HepG2 (cell line): ENCODE measurements around the gene LDB3. TPM values are rescaled to one million over a fixed set of nuclear protein-coding genes. Genes with fewer than 3 reads are reported as not detected.

Source experiments
- ELF1 ChIP-seq: sonication (generic); formaldehyde crosslinking; IDR thresholded peaks from 2 replicates; pipeline ENCODE4 v1.4.0; 2020; ENCODE audit warnings: missing genetic modification reagents
- IRF2 ChIP-seq: IDR thresholded peaks from 2 replicates; pipeline ENCODE4 v1.6.1; 2018; ENCODE audit warnings: missing genetic modification reagents, missing compliant biosample characterization
- JUN ChIP-seq: sonication (generic); formaldehyde crosslinking; IDR thresholded peaks from 2 replicates; pipeline ENCODE4 v1.4.0; 2020; ENCODE audit warnings: mild to moderate bottlenecking, missing genetic modification reagents
- KDM6A ChIP-seq: IDR thresholded peaks from 2 replicates; pipeline ENCODE4 v1.6.1; 2016; ENCODE audit warnings: low read depth
- MBD4 ChIP-seq: IDR thresholded peaks from 2 replicates; pipeline ENCODE4 v1.6.1; 2012; ENCODE audit warnings: low read length, inconsistent platforms, borderline replicate concordance
- MEF2D ChIP-seq: sonication (generic); formaldehyde crosslinking; IDR thresholded peaks from 2 replicates; pipeline ENCODE4 v1.5.1; 2020; ENCODE audit warnings: mild to moderate bottlenecking, missing genetic modification reagents
- NFKBIZ ChIP-seq: IDR thresholded peaks from 2 replicates; pipeline ENCODE4 v1.6.1; 2018; ENCODE audit warnings: missing genetic modification reagents, missing compliant biosample characterization
- NKX3-1 ChIP-seq: sonication (generic); formaldehyde crosslinking; IDR thresholded peaks from 2 replicates; pipeline ENCODE4 v1.5.0; 2020; ENCODE audit warnings: missing genetic modification reagents
- RXRA ChIP-seq: sonication (generic); formaldehyde crosslinking; IDR thresholded peaks from 2 replicates; pipeline ENCODE4 v1.5.1; 2020; ENCODE audit warnings: missing genetic modification reagents
- SP2 ChIP-seq: sonication (generic); formaldehyde crosslinking; IDR thresholded peaks from 2 replicates; pipeline ENCODE4 v1.5.1; 2020; ENCODE audit warnings: mild to moderate bottlenecking, missing genetic modification reagents
- ZNF230 ChIP-seq: sonication (generic); formaldehyde crosslinking; IDR thresholded peaks from 2 replicates; pipeline ENCODE4 v1.4.0; 2020; ENCODE audit warnings: mild to moderate bottlenecking, missing genetic modification reagents
- ZNF460 ChIP-seq: sonication (generic); formaldehyde crosslinking; IDR thresholded peaks from 2 replicates; pipeline ENCODE4 v1.5.1; 2020; ENCODE audit warnings: missing genetic modification reagents, mild to moderate bottlenecking, borderline replicate concordance
- ZNF569 ChIP-seq: sonication (generic); formaldehyde crosslinking; IDR thresholded peaks from 2 replicates; pipeline ENCODE4 v1.5.0; 2020; ENCODE audit warnings: mild to moderate bottlenecking, missing genetic modification reagents, moderate library complexity, borderline replicate concordance
- ZNF570 ChIP-seq: sonication (generic); formaldehyde crosslinking; IDR thresholded peaks from 2 replicates; pipeline ENCODE4 v1.4.0; 2020; ENCODE audit warnings: mild to moderate bottlenecking, missing genetic modification reagents, borderline replicate concordance
- ZNF746 ChIP-seq: sonication (generic); formaldehyde crosslinking; IDR thresholded peaks from 2 replicates; pipeline ENCODE4 v1.8.0; 2022; ENCODE audit warnings: mild to moderate bottlenecking, missing genetic modification reagents
- ZNF761 ChIP-seq: sonication (generic); formaldehyde crosslinking; conservative IDR thresholded peaks from 2 replicates; pipeline ENCODE4 v1.4.0; 2020; ENCODE audit warnings: mild to moderate bottlenecking, missing genetic modification reagents
- ZSCAN9 ChIP-seq: IDR thresholded peaks from 2 replicates; pipeline ENCODE4 v1.6.1; 2016; ENCODE audit warnings: borderline replicate concordance
- polyA plus RNA-seq, 8 experiments: library from polyadenylated mRNA; depleted of rRNA in 3 of 8; stranded (reverse) in 7 of 8; unstranded in 1 of 8; fragments of >200 nt; fragmentation: Illumina TruSeq in 4 of 8; extraction: Trizol in 4 of 8; gene quantifications; 2 replicates each; pipeline versions ENCODE4 v1.2.1 to v1.2.3, GENCODE V29; 2011 to 2016; ENCODE audit warnings: low read depth in 4 of 8, missing spikeins in 1 of 8, mixed read lengths in 1 of 8; ENCODE audit not compliant: insufficient read depth in 1 of 8
- total RNA-seq, 5 experiments: library from RNA; depleted of rRNA; stranded (reverse); fragments of >200 nt; fragmentation: Illumina TruSeq; extraction: Trizol; gene quantifications; 2 replicates each; pipeline ENCODE4 v1.2.3, GENCODE V29; 2016; ENCODE audit warnings: low read depth in 1 of 5
- TF ChIP-seq, protein P1 (sequence below): sonication (generic); formaldehyde crosslinking; IDR thresholded peaks from 2 replicates; pipeline ENCODE4 v1.4.0; 2020; ENCODE audit warnings: missing genetic modification reagents, borderline replicate concordance
- TF ChIP-seq, protein P2 (sequence below), 2 experiments: IDR thresholded peaks; 2 replicates each; pipeline ENCODE4 v1.6.1; 2011 to 2012; ENCODE audit warnings: low read length in 2 of 2, borderline replicate concordance in 1 of 2, low read depth in 1 of 2, mild to moderate bottlenecking in 1 of 2, moderate library complexity in 1 of 2
- TF ChIP-seq, protein P3 (sequence below), 2 experiments: sonication (generic) in 1 of 2; formaldehyde crosslinking in 1 of 2; IDR thresholded peaks; 2 replicates each; pipeline versions ENCODE4 v1.4.0 to v1.6.1; 2018 to 2020; ENCODE audit warnings: missing genetic modification reagents in 2 of 2, borderline replicate concordance in 1 of 2, low read depth in 1 of 2, mild to moderate bottlenecking in 1 of 2, missing biosample characterization in 1 of 2

LDB3 gene
- total and polyA plus RNA-seq, 2 of the 13 experiments (the other 11 are each of a cell fraction or from before 2014, with no cell fraction given), result not detected

DNA sequence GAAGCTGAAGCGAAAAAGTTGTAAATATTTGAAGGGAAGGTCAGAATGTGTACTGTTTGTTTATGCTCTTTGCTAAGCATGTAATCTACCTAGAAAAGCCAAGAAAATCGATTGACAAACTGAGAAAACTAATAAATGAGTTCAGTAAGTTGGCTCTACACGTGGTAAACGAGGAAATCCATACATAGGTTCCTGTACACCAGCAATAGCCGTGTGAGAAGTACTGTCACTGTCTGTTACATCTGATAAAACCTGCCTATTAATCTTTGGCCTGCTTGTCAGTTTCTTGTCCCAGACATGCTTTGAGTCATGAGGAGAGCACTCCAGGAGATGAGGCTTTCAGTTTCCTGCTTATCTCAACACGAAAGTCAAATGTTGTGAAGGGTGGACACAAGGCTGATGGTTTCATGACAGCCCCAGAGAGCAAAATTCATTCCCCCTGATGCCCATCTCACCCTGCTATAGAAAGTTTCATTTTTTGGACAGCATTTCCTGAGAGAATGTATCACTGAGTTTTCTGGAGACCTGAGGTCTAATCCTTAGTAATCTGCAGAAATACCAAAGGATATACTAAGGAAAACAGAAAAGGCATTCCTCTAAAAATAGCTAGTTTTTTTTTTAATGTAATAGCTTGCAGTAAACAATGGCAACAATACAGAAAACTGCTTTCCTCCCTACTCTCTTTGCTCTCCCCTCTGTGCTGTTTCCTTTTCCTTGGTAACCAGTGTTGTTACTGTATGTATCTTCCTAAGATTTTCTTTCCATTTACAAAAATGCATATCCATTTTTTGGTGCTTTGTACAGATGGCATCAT, 107.0 kb downstream of the LDB3 start (continued):
- TF ChIP-seq, protein P1, sequence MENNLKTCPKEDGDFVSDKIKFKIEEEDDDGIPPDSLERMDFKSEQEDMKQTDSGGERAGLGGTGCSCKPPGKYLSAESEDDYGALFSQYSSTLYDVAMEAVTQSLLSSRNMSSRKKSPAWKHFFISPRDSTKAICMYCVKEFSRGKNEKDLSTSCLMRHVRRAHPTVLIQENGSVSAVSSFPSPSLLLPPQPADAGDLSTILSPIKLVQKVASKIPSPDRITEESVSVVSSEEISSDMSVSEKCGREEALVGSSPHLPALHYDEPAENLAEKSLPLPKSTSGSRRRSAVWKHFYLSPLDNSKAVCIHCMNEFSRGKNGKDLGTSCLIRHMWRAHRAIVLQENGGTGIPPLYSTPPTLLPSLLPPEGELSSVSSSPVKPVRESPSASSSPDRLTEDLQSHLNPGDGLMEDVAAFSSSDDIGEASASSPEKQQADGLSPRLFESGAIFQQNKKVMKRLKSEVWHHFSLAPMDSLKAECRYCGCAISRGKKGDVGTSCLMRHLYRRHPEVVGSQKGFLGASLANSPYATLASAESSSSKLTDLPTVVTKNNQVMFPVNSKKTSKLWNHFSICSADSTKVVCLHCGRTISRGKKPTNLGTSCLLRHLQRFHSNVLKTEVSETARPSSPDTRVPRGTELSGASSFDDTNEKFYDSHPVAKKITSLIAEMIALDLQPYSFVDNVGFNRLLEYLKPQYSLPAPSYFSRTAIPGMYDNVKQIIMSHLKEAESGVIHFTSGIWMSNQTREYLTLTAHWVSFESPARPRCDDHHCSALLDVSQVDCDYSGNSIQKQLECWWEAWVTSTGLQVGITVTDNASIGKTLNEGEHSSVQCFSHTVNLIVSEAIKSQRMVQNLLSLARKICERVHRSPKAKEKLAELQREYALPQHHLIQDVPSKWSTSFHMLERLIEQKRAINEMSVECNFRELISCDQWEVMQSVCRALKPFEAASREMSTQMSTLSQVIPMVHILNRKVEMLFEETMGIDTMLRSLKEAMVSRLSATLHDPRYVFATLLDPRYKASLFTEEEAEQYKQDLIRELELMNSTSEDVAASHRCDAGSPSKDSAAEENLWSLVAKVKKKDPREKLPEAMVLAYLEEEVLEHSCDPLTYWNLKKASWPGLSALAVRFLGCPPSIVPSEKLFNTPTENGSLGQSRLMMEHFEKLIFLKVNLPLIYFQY (CRISPR knock-in tag), result no peak
- TF ChIP-seq NFKBIZ (CRISPR knock-in tag) (no peak), JUN (CRISPR knock-in tag) (0 out of 2 replicates have a peak, but pooled peaks have one; percentile 43), NKX3-1 (CRISPR knock-in tag) (0 out of 2 replicates have a peak, but pooled peaks have one; percentile 79), ZNF460 (CRISPR knock-in tag) (no peak), RXRA (CRISPR knock-in tag) (no peak; the same call in 1 of the 2 replicates), MEF2D (peak; percentile 84), ELF1 (CRISPR knock-in tag) (0 out of 2 replicates have a peak, but pooled peaks have one; percentile 45), ZNF761 (CRISPR knock-in tag) (0 out of 2 replicates have a peak, but pooled peaks have one; percentile 63), ZSCAN9 (CRISPR knock-in tag) (peak; percentile 57; the same call in 1 of the 2 replicates), ZNF746 (CRISPR knock-in tag) (no peak; the same call in 1 of the 2 replicates), ZNF570 (CRISPR knock-in tag) (0 out of 2 replicates have a peak, but pooled peaks have one; percentile 46), ZNF569 (no peak), MBD4 (peak; percentile 71; the same call in 1 of the 2 replicates), SP2 (CRISPR knock-in tag) (no peak), IRF2 (CRISPR knock-in tag) (peak; percentile 68; the same call in 1 of the 2 replicates), ZNF230 (CRISPR knock-in tag) (0 out of 2 replicates have a peak, but pooled peaks have one; percentile 59), KDM6A (peak; percentile 59; the same call in 1 of the 2 replicates)
- TF ChIP-seq, protein P2, sequence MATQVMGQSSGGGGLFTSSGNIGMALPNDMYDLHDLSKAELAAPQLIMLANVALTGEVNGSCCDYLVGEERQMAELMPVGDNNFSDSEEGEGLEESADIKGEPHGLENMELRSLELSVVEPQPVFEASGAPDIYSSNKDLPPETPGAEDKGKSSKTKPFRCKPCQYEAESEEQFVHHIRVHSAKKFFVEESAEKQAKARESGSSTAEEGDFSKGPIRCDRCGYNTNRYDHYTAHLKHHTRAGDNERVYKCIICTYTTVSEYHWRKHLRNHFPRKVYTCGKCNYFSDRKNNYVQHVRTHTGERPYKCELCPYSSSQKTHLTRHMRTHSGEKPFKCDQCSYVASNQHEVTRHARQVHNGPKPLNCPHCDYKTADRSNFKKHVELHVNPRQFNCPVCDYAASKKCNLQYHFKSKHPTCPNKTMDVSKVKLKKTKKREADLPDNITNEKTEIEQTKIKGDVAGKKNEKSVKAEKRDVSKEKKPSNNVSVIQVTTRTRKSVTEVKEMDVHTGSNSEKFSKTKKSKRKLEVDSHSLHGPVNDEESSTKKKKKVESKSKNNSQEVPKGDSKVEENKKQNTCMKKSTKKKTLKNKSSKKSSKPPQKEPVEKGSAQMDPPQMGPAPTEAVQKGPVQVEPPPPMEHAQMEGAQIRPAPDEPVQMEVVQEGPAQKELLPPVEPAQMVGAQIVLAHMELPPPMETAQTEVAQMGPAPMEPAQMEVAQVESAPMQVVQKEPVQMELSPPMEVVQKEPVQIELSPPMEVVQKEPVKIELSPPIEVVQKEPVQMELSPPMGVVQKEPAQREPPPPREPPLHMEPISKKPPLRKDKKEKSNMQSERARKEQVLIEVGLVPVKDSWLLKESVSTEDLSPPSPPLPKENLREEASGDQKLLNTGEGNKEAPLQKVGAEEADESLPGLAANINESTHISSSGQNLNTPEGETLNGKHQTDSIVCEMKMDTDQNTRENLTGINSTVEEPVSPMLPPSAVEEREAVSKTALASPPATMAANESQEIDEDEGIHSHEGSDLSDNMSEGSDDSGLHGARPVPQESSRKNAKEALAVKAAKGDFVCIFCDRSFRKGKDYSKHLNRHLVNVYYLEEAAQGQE (IDR thresholded peaks at IDR 0.05; ENCODE audit: borderline replicate concordance in 1 of 2, low read depth in 1 of 2, low read length in 2 of 2), result peak in 1 of 2 experiments; percentile 38; a peak in 1 of 4 replicates
- TF ChIP-seq, protein P3, sequence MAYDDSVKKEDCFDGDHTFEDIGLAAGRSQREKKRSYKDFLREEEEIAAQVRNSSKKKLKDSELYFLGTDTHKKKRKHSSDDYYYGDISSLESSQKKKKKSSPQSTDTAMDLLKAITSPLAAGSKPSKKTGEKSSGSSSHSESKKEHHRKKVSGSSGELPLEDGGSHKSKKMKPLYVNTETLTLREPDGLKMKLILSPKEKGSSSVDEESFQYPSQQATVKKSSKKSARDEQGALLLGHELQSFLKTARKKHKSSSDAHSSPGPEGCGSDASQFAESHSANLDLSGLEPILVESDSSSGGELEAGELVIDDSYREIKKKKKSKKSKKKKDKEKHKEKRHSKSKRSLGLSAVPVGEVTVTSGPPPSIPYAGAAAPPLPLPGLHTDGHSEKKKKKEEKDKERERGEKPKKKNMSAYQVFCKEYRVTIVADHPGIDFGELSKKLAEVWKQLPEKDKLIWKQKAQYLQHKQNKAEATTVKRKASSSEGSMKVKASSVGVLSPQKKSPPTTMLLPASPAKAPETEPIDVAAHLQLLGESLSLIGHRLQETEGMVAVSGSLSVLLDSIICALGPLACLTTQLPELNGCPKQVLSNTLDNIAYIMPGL (CRISPR knock-in tag; IDR thresholded peaks at IDR 0.05; ENCODE audit: borderline replicate concordance in 1 of 2, low read depth in 1 of 2), result no peak
